Neural cell (in vitro differentiated cells): ENCODE data around the gene HOXC5. TPM values are rescaled to one million over a fixed set of nuclear protein-coding genes. Genes with fewer than 3 reads are reported as not detected.
A peak's percentile ranks its signal among the peaks of the same experiment; 100 is the strongest.

Experiments used
- H2AFZ ChIP-seq: fragments of 200-600, 300-800 bp; sonication (generic), shearing (Covaris generic); 2 replicates; pipeline ENCODE4 v1.6.0; 2014; ENCODE audit warnings: low read depth, mild to moderate bottlenecking, antibody characterized with exemption, low read length, moderate library complexity
- H3F3A ChIP-seq: fragments of 200-600 bp; shearing (Covaris generic); 2 replicates; pipeline ENCODE4 v1.6.1; 2016; ENCODE audit warnings: mild to moderate bottlenecking, moderate library complexity, mixed read lengths, antibody characterized with exemption, low read length; ENCODE audit not compliant: insufficient read depth, poor library complexity, severe bottlenecking
- H3K27ac ChIP-seq: fragments of 200-600, 300-800 bp; sonication (generic), shearing (Covaris generic); 2 replicates; pipeline ENCODE4 v1.5.1; 2014; ENCODE audit warnings: mild to moderate bottlenecking, low read length, moderate library complexity
- H3K27me3 ChIP-seq: fragments of 300-800, 200-600 bp; sonication (generic), shearing (Covaris generic); 2 replicates; pipeline ENCODE4 v1.6.0; 2014; ENCODE audit warnings: mild to moderate bottlenecking, low read depth, low read length, moderate library complexity; ENCODE audit not compliant: insufficient read depth
- H3K36me3 ChIP-seq: fragments of 300-800, 200-600 bp; sonication (generic), shearing (Covaris generic); 2 replicates; pipeline ENCODE4 v1.5.1; 2014; ENCODE audit warnings: mild to moderate bottlenecking, antibody characterized with exemption, low read length, moderate library complexity; ENCODE audit not compliant: insufficient read depth
- H3K4me2 ChIP-seq: fragments of 300-800, 200-600 bp; sonication (generic), shearing (Covaris generic); 2 replicates; pipeline ENCODE4 v1.6.0; 2014; ENCODE audit warnings: mild to moderate bottlenecking, low read length
- H3K4me3 ChIP-seq: fragments of 300-800, 200-600 bp; sonication (generic), shearing (Covaris generic); 2 replicates; pipeline ENCODE4 v1.5.1; 2014; ENCODE audit warnings: mild to moderate bottlenecking, low read length, moderate library complexity
- H3K79me2 ChIP-seq: fragments of 200-600 bp; shearing (Covaris generic); replicated peaks from 2 replicates; pipeline ENCODE4 v1.6.0; 2014; ENCODE audit warnings: mild to moderate bottlenecking, low read length, moderate library complexity; ENCODE audit not compliant: insufficient read depth
- H3K9ac ChIP-seq: fragments of 300-800, 200-600 bp; sonication (generic), shearing (Covaris generic); 2 replicates; pipeline ENCODE4 v1.6.1; 2016; ENCODE audit warnings: mild to moderate bottlenecking, low read length, mixed read lengths
- H3K9me2 ChIP-seq: fragments of 200-600 bp; shearing (Covaris generic); 2 replicates; pipeline ENCODE4 v1.6.1; 2016; ENCODE audit warnings: mild to moderate bottlenecking, low read length, mixed read lengths; ENCODE audit not compliant: insufficient read depth
- H3K9me3 ChIP-seq: fragments of 200-600, 300-800 bp; sonication (generic), shearing (Covaris generic); 2 replicates; pipeline ENCODE4 v1.6.1; 2016; ENCODE audit warnings: mild to moderate bottlenecking, mixed run types, low read length, moderate library complexity, mixed read lengths
- H4K20me1 ChIP-seq: fragments of 200-600 bp; shearing (Covaris generic); 2 replicates; pipeline ENCODE4 v1.6.1; 2016; ENCODE audit warnings: mild to moderate bottlenecking, mixed run types; ENCODE audit not compliant: insufficient read depth
- CTCF ChIP-seq: fragments of 450-650 bp; IDR thresholded peaks from 2 replicates; pipeline ENCODE4 v1.5.1; 2014; ENCODE audit warnings: antibody characterized with exemption, mild to moderate bottlenecking, moderate library complexity; ENCODE audit not compliant: poor library complexity, severe bottlenecking
- EP300 ChIP-seq: fragments of 450-650 bp; conservative IDR thresholded peaks from 2 replicates; pipeline ENCODE4 v1.6.1; 2014; ENCODE audit warnings: antibody characterized with exemption, mild to moderate bottlenecking, moderate library complexity; ENCODE audit not compliant: poor library complexity, severe bottlenecking
- EZH2 ChIP-seq: fragments of 200-600, 300-800 bp; shearing (Covaris generic), sonication (generic); IDR thresholded peaks from 2 replicates; pipeline ENCODE4 v1.6.1; 2014; ENCODE audit warnings: antibody characterized with exemption, low read length, borderline replicate concordance, mild to moderate bottlenecking; ENCODE audit not compliant: insufficient read depth, poor library complexity, severe bottlenecking
- MXI1 ChIP-seq: fragments of 450-650 bp; conservative IDR thresholded peaks from 2 replicates; pipeline ENCODE4 v1.6.1; 2014; ENCODE audit warnings: antibody characterized with exemption, mild to moderate bottlenecking; ENCODE audit not compliant: poor library complexity, severe bottlenecking
- POLR2AphosphoS5 ChIP-seq: IDR thresholded peaks from 2 replicates; pipeline ENCODE4 v1.6.1; 2012
- RAD21 ChIP-seq: fragments of 450-650 bp; conservative IDR thresholded peaks from 2 replicates; pipeline ENCODE4 v1.6.1; 2014; ENCODE audit warnings: antibody characterized with exemption, mild to moderate bottlenecking, moderate library complexity
- REST ChIP-seq: IDR thresholded peaks from 2 replicates; pipeline ENCODE4 v1.6.1; 2012; ENCODE audit warnings: borderline replicate concordance
- SMC3 ChIP-seq: fragments of 450-650 bp; conservative IDR thresholded peaks from 2 replicates; pipeline ENCODE4 v1.6.1; 2014; ENCODE audit warnings: antibody characterized with exemption, mild to moderate bottlenecking, moderate library complexity; ENCODE audit not compliant: poor library complexity
- TAF1 ChIP-seq: IDR thresholded peaks from 2 replicates; pipeline ENCODE4 v1.6.1; 2012; ENCODE audit warnings: low read depth
- polyA plus RNA-seq: library from polyadenylated mRNA; depleted of rRNA; stranded (reverse); fragments of >200 nt; gene quantifications from 2 replicates; pipeline ENCODE4 v1.2.3, GENCODE V29; 2014

The HOXC5 gene
- polyA plus RNA-seq, 1 donor from 2014 or later = not detected

- H3K9me2 ChIP-seq = no peaks in the 10 kb centered on the region
- H3K4me2 ChIP-seq = no peak overlapping the region
- H4K20me1 ChIP-seq = no peaks in the 10 kb centered on the region
- H2AFZ ChIP-seq = no peak overlapping the region
- no peaks in the 10 kb centered on the region for H3K79me2 ChIP-seq
- no peaks in the 10 kb centered on the region for H3K36me3 ChIP-seq
- no peak overlapping the region for H3K9ac ChIP-seq
- TF ChIP-seq TAF1 = peak; percentile 39
- TF ChIP-seq RAD21 = no peak
- H3K27ac ChIP-seq = no peak overlapping the region
- no peaks in the 10 kb centered on the region for H3F3A ChIP-seq
- H3K27me3 ChIP-seq = peaks cover 99% of the 10 kb centered on the region
- no peaks in the 10 kb centered on the region for H3K9me3 ChIP-seq
- H3K4me3 ChIP-seq = peak overlapping the region; percentile 55
Measured at GRCh38 chr12:54009171-54010052, 23.4 kb upstream of the HOXC5 start.

- H3K36me3 ChIP-seq = no peaks in the 10 kb centered on the region
- TF ChIP-seq MXI1 (no peak), SMC3 (no peak), TAF1 (no peak), REST (no peak), EP300 (no peak), RAD21 (no peak), CTCF (no peak), EZH2 (no peak), POLR2AphosphoS5 (no peak)
- H3K9ac ChIP-seq = no peak overlapping the region
- no peak overlapping the region for H3K27ac ChIP-seq
- no peak overlapping the region for H3K4me3 ChIP-seq
- H4K20me1 ChIP-seq = no peaks in the 10 kb centered on the region
- no peaks in the 10 kb centered on the region for H3K79me2 ChIP-seq
- no peaks in the 10 kb centered on the region for H3F3A ChIP-seq
- H3K9me2 ChIP-seq = no peaks in the 10 kb centered on the region
- no peak overlapping the region for H2AFZ ChIP-seq
- H3K9me3 ChIP-seq = no peaks in the 10 kb centered on the region
- no peak overlapping the region for H3K4me2 ChIP-seq
- peaks cover 99% of the 10 kb centered on the region for H3K27me3 ChIP-seq
Measured at GRCh38 chr12:54010053-54010971, 22.5 kb upstream of the HOXC5 start.
